ENCODE measurements around the gene SLC25A20. TPM values are rescaled to one million over a fixed set of nuclear protein-coding genes. Genes with fewer than 3 reads are reported as not detected.

SLC25A20 gene
- polyA plus RNA-seq, 1 experiment, result 20.4 TPM

DNA sequence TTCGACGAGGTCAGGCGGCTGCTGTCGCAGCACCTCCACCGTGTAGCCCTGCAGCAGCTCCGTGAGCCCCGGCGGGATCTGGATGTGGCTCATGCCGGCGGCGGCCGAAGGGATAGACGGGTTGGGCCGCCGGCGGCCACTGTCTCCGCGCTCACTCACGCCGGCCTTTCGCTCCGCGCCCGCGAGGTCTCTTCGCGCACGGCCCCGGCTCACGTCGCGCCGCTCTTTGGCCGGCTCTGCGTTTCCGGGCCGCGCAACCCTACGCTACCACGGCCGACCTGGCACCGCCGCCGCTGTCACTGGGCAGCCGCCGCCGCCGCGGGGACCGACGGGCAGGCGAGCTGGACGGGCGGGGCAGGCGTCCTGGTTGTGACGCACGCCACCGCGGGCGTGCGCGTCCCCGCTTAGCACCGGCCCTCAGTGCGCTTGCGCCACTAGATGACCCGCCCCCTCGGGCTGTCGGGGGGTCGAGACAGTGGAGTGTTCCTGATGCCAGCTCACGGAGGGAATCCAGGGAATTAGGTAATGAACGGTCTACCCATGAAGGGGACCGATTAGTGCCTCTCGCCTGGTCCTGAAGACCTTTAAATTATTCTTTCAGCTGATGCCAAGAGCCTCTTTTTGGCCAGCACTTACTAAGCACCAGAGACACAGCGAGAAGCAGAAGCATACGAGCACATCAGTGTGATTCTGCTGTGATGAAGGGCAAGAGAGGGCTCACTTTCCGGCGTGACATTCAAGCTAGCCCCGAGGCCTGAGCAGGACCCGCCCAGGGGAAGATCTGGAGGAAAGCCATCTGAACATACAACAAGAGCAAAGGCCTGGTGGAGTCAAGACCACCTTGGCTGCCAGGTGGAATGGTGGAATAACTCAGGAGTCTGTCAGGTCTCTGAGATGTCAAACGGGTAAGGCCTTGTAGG is 50.9 kb downstream of the SLC25A20 start, which contains the start of gene PRKAR2A:
TSS of gene PRKAR2A (minus strand) at position 371 of the 920 bp plus-strand sequence. CDS start at position 93, 278 bp downstream.
- DNase-seq (ENCODE audit: low read depth), result no peak
- no peaks in the 10 kb centered on the region for H3K36me3 ChIP-seq (ENCODE audit: control insufficient read depth, insufficient read depth, low read length)
- peak within 1 kb of the TSS; percentile 89 for H3K4me3 ChIP-seq (ENCODE audit: low read depth, low read length)
- H3K27me3 ChIP-seq (ENCODE audit: control insufficient read depth, insufficient read depth, low read length), result no peaks in the 10 kb centered on the region
- ChIA-PET POLR2A (interaction anchor here (0.6 kb wide), 1 partner anchor 10 kb away, joined by 17 read pairs; no protein-coding TSS in a partner anchor), CTCF (interaction anchor here (0.7 to 1.0 kb wide), 3 partner anchors 12 to 87 kb away, joined by 3 to 6 read pairs (median 3); no protein-coding TSS in a partner anchor)
- TF ChIP-seq, protein P1, sequence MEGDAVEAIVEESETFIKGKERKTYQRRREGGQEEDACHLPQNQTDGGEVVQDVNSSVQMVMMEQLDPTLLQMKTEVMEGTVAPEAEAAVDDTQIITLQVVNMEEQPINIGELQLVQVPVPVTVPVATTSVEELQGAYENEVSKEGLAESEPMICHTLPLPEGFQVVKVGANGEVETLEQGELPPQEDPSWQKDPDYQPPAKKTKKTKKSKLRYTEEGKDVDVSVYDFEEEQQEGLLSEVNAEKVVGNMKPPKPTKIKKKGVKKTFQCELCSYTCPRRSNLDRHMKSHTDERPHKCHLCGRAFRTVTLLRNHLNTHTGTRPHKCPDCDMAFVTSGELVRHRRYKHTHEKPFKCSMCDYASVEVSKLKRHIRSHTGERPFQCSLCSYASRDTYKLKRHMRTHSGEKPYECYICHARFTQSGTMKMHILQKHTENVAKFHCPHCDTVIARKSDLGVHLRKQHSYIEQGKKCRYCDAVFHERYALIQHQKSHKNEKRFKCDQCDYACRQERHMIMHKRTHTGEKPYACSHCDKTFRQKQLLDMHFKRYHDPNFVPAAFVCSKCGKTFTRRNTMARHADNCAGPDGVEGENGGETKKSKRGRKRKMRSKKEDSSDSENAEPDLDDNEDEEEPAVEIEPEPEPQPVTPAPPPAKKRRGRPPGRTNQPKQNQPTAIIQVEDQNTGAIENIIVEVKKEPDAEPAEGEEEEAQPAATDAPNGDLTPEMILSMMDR (IDR thresholded peaks at IDR 0.05; ENCODE audit: insufficient read depth, low read depth, low read length), result no peak

DNA sequence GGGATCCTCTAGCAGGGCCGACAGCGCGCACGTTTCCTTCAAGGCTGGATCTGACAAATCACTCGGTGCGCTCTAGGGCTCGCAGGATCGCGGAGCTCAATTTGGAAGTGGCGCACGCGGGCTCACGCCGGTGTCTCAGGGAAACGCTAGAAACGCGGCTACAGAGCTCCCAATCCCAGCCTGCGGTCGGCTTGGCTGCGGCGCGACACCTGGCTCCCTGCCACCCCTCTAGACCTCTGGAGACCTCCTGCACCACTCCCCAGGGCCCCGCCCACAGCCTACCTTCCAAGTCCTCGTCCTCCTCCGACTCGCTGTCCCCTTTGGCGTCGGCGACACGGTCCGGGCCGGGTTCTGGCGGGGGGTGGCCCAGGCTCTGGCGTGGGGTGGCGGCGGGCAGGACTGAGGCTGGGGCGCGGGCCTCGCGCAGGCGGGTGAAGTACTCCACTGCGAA is 51.6 kb downstream of the SLC25A20 start:
- Histone ChIP-seq H3K4me3 (ENCODE audit: low read depth, low read length) (peak overlapping the region; percentile 89), H3K27me3 (ENCODE audit: control insufficient read depth, insufficient read depth, low read length) (no peaks in the 10 kb centered on the region), H3K36me3 (ENCODE audit: control insufficient read depth, insufficient read depth, low read length) (no peaks in the 10 kb centered on the region)
- DNase-seq (ENCODE audit: low read depth), result no peak
- ChIA-PET POLR2A (no interaction called here), CTCF (interaction anchor here (0.7 to 1.0 kb wide), 2 partner anchors 12 to 87 kb away, joined by 3 to 6 read pairs; no protein-coding TSS in a partner anchor)
- TF ChIP-seq, protein P1 (IDR thresholded peaks at IDR 0.05; ENCODE audit: insufficient read depth, low read depth, low read length), result no peak

GRCh38 chr3:48845170-48845569 is 53.5 kb downstream of the SLC25A20 start:
- ChIA-PET POLR2A (no interaction called here), CTCF (no interaction called here)
- Histone ChIP-seq H3K4me3 (ENCODE audit: low read depth, low read length) (no peak overlapping the region), H3K27me3 (ENCODE audit: control insufficient read depth, insufficient read depth, low read length) (no peaks in the 10 kb centered on the region), H3K36me3 (ENCODE audit: control insufficient read depth, insufficient read depth, low read length) (no peaks in the 10 kb centered on the region)
- no peak for DNase-seq (ENCODE audit: low read depth)
- TF ChIP-seq, protein P1 (IDR thresholded peaks at IDR 0.05; ENCODE audit: insufficient read depth, low read depth, low read length), result no peak

- TF ChIP-seq, protein P1 (IDR thresholded peaks at IDR 0.05; ENCODE audit: insufficient read depth, low read depth, low read length), result no peak
- POLR2A ChIA-PET, result no interaction called here
- CTCF ChIA-PET, result interaction anchor here (0.7 kb wide), 1 partner anchor 864 kb away, joined by 3 read pairs; no protein-coding TSS in a partner anchor
- Histone ChIP-seq H3K27me3 (ENCODE audit: control insufficient read depth, insufficient read depth, low read length) (no peaks in the 10 kb centered on the region), H3K4me3 (ENCODE audit: low read depth, low read length) (no peak overlapping the region), H3K36me3 (ENCODE audit: control insufficient read depth, insufficient read depth, low read length) (no peaks in the 10 kb centered on the region)
- DNase-seq (ENCODE audit: low read depth), result no peak
Observed at GRCh38 chr3:48837163-48837562, 61.5 kb downstream of the SLC25A20 start.

GRCh38 chr3:48835650-48836366 is 62.9 kb downstream of the SLC25A20 start:
- Histone ChIP-seq H3K36me3 (ENCODE audit: control insufficient read depth, insufficient read depth, low read length) (no peaks in the 10 kb centered on the region), H3K4me3 (ENCODE audit: low read depth, low read length) (no peak overlapping the region), H3K27me3 (ENCODE audit: control insufficient read depth, insufficient read depth, low read length) (no peaks in the 10 kb centered on the region)
- TF ChIP-seq, protein P1 (IDR thresholded peaks at IDR 0.05; ENCODE audit: insufficient read depth, low read depth, low read length), result no peak
- ChIA-PET POLR2A (no interaction called here), CTCF (no interaction called here)
- no peak for DNase-seq (ENCODE audit: low read depth)
